Measurements from ENCODE around the gene TMEM207.

The TMEM207 gene

GRCh38 chr3:190444006-190444405, 5.7 kb downstream of the TMEM207 start:
- no peak for DNase-seq (ENCODE audit: low read depth)

- DNase-seq (ENCODE audit: low read depth) = no peak
Measured at GRCh38 chr3:190443257-190443656, 6.4 kb downstream of the TMEM207 start.

- no peak for DNase-seq (ENCODE audit: low read depth)
Measured at GRCh38 chr3:190442240-190442639, 7.5 kb downstream of the TMEM207 start.

- DNase-seq (ENCODE audit: low read depth) = no peak
Measured at GRCh38 chr3:190436331-190436730, 13.4 kb downstream of the TMEM207 start.

GRCh38 chr3:190435618-190436017, 14.1 kb downstream of the TMEM207 start:
- DNase-seq (ENCODE audit: low read depth) = no peak

- DNase-seq (ENCODE audit: low read depth) = no peak
Measured at GRCh38 chr3:190433626-190434025, 16.1 kb downstream of the TMEM207 start.

- no peak for DNase-seq (ENCODE audit: low read depth)
Measured at GRCh38 chr3:190432216-190432615, 17.5 kb downstream of the TMEM207 start.

GRCh38 chr3:190430906-190431305, 18.8 kb downstream of the TMEM207 start:
- no peak for DNase-seq (ENCODE audit: low read depth)

GRCh38 chr3:190429681-190430080, 20.0 kb downstream of the TMEM207 start:
- DNase-seq (ENCODE audit: low read depth) = no peak

GRCh38 chr3:190426806-190427507, 22.7 kb downstream of the TMEM207 start:
- DNase-seq (ENCODE audit: low read depth) = no peak

GRCh38 chr3:190425833-190426232, 23.9 kb downstream of the TMEM207 start:
- DNase-seq (ENCODE audit: low read depth) = no peak

- DNase-seq (ENCODE audit: low read depth) = no peak
Measured at GRCh38 chr3:190424478-190425439, 24.9 kb downstream of the TMEM207 start.

GRCh38 chr3:190424108-190424477, 25.6 kb downstream of the TMEM207 start:
- DNase-seq (ENCODE audit: low read depth) = no peak

- no peak for DNase-seq (ENCODE audit: low read depth)
Measured at GRCh38 chr3:190414297-190414696, 35.4 kb downstream of the TMEM207 start.

- no peak for DNase-seq (ENCODE audit: low read depth)
Measured at GRCh38 chr3:190404715-190405114, 45.0 kb downstream of the TMEM207 start.

GRCh38 chr3:190401963-190402362, 47.7 kb downstream of the TMEM207 start:
- DNase-seq (ENCODE audit: low read depth) = no peak

- DNase-seq (ENCODE audit: low read depth) = no peak
Measured at GRCh38 chr3:190399677-190400076, 50.0 kb downstream of the TMEM207 start.

- no peak for DNase-seq (ENCODE audit: low read depth)
Measured at GRCh38 chr3:190397889-190398288, 51.8 kb downstream of the TMEM207 start.

GRCh38 chr3:190396001-190396400, 53.7 kb downstream of the TMEM207 start:
- no peak for DNase-seq (ENCODE audit: low read depth)

GRCh38 chr3:190388703-190389102, 61.0 kb downstream of the TMEM207 start:
- no peak for DNase-seq (ENCODE audit: low read depth)

GRCh38 chr3:190387578-190388213, 62.0 kb downstream of the TMEM207 start, which contains the start of gene CLDN16:
CLDN16 (plus strand) TSS chr3:190388163; CDS start chr3:190388330, 167 bp downstream.
- DNase-seq (ENCODE audit: low read depth) = no peak
